ENCODE results near the gene RCL1. TPM values are rescaled to one million over a fixed set of nuclear protein-coding genes. Genes with fewer than 3 reads are reported as not detected.
A peak's percentile ranks its signal among the peaks of the same experiment; 100 is the strongest.

RCL1 gene
- total RNA-seq, 1 experiment from 2014 or later = 34.4 TPM

DNA sequence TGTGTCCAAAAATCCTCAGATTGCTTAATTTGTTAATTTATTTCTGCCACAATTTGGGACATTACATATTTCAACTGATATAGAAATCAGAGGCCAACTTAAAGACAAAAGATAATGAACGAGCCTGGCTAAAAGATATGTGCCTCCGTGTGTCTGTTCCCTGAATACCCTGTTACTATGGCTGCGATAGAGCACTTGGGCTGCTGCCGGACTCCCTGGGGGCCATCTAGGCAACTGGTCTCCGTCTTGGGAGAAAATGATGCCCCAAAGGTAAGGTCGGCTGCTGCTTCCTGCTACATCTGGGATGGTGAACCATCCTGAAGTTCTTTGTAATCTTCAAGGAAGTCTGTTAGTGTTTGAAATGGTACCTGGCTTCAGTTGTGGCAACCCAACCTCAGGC lies 72.0 kb downstream of the RCL1 start:
- H3K9me3 Mint-ChIP-seq = no peaks in the 10 kb centered on the region; a peak in 1 of 5 replicates
- Histone ChIP-seq H3K79me1 (ENCODE audit: insufficient read depth, low read depth, low read length, poor library complexity, severe bottlenecking) (no peaks in the 10 kb centered on the region), H2BK5ac (ENCODE audit: insufficient read length, low read length) (no peak overlapping the region), H2BK120ac (ENCODE audit: low read depth, low read length, poor library complexity, severe bottlenecking) (no peak overlapping the region), H3K14ac (ENCODE audit: insufficient read depth, low read length) (no peak overlapping the region), H2BK12ac (ENCODE audit: insufficient read length, low read depth, low read length) (no peak overlapping the region), H3T11ph (ENCODE audit: low read length) (no peak overlapping the region), H3K4ac (ENCODE audit: low read depth, low read length) (no peak overlapping the region), H4K8ac (replicated peaks; ENCODE audit: insufficient read length, low read depth, low read length) (no peak overlapping the region), H3K79me2 (ENCODE audit: insufficient read depth, low read length) (0 out of 2 replicates have a peak, but pooled peaks cover 1% of the 10 kb centered on the region), H4K5ac (ENCODE audit: insufficient read length, low read depth, low read length) (no peak overlapping the region), H2AFZ (ENCODE audit: low read length) (no peak overlapping the region), H3K27me3 (ENCODE audit: insufficient read depth, low read length) (no peaks in the 10 kb centered on the region), H2AK5ac (ENCODE audit: insufficient read length, low read length) (no peak overlapping the region), H4K91ac (ENCODE audit: insufficient read length, low read depth, low read length) (no peak overlapping the region), H3K9me3 (ENCODE audit: control insufficient read depth, low read depth, low read length) (no peaks in the 10 kb centered on the region), H3K18ac (ENCODE audit: insufficient read length, low read depth, low read length) (no peak overlapping the region), H2BK20ac (ENCODE audit: low read depth, low read length, poor library complexity, severe bottlenecking) (no peak overlapping the region), H3K56ac (ENCODE audit: insufficient read length, low read depth, low read length) (no peak overlapping the region), H3K9ac (ENCODE audit: extremely low read depth, insufficient read length, low read length) (no peak overlapping the region), H3K4me2 (ENCODE audit: insufficient read depth, insufficient read length, low read length) (no peak overlapping the region), H3K4me1 (ENCODE audit: insufficient read depth, low read length) (no peaks in the 10 kb centered on the region), H3K23me2 (ENCODE audit: insufficient read length, low read depth, low read length, poor library complexity, severe bottlenecking) (no peaks in the 10 kb centered on the region), H3K27ac (ENCODE audit: insufficient read length, low read depth, low read length) (no peak overlapping the region), H2BK15ac (ENCODE audit: low read depth, low read length) (no peak overlapping the region), H3K23ac (ENCODE audit: insufficient read length, low read depth, low read length) (no peak overlapping the region), H4K20me1 (ENCODE audit: control insufficient read depth, insufficient read depth, insufficient read length) (no peaks in the 10 kb centered on the region)
- H3K36me3 Mint-ChIP-seq (ENCODE audit: insufficient read depth in 1 of 3, low read depth in 3 of 3) = peaks cover 5 to 25% (median 6%) of the 10 kb centered on the region in 3 experiments; a peak in 6 of 7 replicates
- H3K27me3 Mint-ChIP-seq (ENCODE audit: low read depth) = no peaks in the 10 kb centered on the region
- H3K4me3 Mint-ChIP-seq = no peak overlapping the region
- H3K4me1 Mint-ChIP-seq = peaks cover 5 to 9% of the 10 kb centered on the region in 2 experiments
- no CpG with 5 or more reads among the region's 6 CpGs for WGBS (ENCODE audit: extremely low coverage, insufficient read length, low lambda C conversion rate)
- H3K27ac Mint-ChIP-seq = peak overlapping the region; percentile 24 to 76 (median 75); a peak in 4 of 7 replicates
- TF ChIP-seq CTCF (conservative IDR thresholded peaks at IDR 0.05) = no peak
- no peak for DNase-seq
